HepG2 (cell line): Measurements from ENCODE around the gene SCGB2A2. TPM values are rescaled to one million over a fixed set of nuclear protein-coding genes. Genes with fewer than 3 reads are reported as not detected.

ENCODE experiments used
- ATF7 ChIP-seq, 2 experiments: fragments of 450-650 bp in 1 of 2; sonication (generic) in 1 of 2; formaldehyde crosslinking in 1 of 2; IDR thresholded peaks; 2 replicates each; pipeline versions ENCODE4 v1.4.0 to v1.6.1; 2016 to 2020; ENCODE audit warnings: antibody characterized with exemption in 1 of 2, mild to moderate bottlenecking in 1 of 2, missing genetic modification reagents in 1 of 2
- HDAC2 ChIP-seq: sonication (generic); formaldehyde crosslinking; IDR thresholded peaks from 2 replicates; pipeline ENCODE4 v1.4.0; 2020; ENCODE audit warnings: missing genetic modification reagents
- IKZF4 ChIP-seq: sonication (generic); formaldehyde crosslinking; IDR thresholded peaks from 2 replicates; pipeline ENCODE4 v1.5.1; 2020; ENCODE audit warnings: borderline replicate concordance, mild to moderate bottlenecking, low read depth, missing genetic modification reagents; ENCODE audit errors: not compliant biosample characterization
- ISX ChIP-seq: sonication (generic); formaldehyde crosslinking; conservative IDR thresholded peaks from 2 replicates; pipeline ENCODE4 v1.5.0; 2020; ENCODE audit warnings: missing genetic modification reagents
- NR2C2 ChIP-seq: sonication (generic); formaldehyde crosslinking; IDR thresholded peaks from 2 replicates; pipeline ENCODE4 v1.4.0; 2020; ENCODE audit warnings: missing genetic modification reagents, mild to moderate bottlenecking, moderate library complexity, borderline replicate concordance
- RFX5 ChIP-seq: IDR thresholded peaks from 2 replicates; pipeline ENCODE4 v1.6.1; 2011; ENCODE audit warnings: low read depth, low read length, improper control_type of control experiment
- RNF2 ChIP-seq: fragments of 450-650 bp; conservative IDR thresholded peaks from 2 replicates; pipeline ENCODE4 v1.6.1; 2016; ENCODE audit warnings: low read depth
- SPEN ChIP-seq: sonication (generic); formaldehyde crosslinking; IDR thresholded peaks from 2 replicates; pipeline ENCODE4 v1.5.1; 2020; ENCODE audit warnings: low read depth, mild to moderate bottlenecking, missing genetic modification reagents
- SUZ12 ChIP-seq: fragments of 150-350 bp; IDR thresholded peaks from 2 replicates; pipeline ENCODE4 v1.6.1; 2014; ENCODE audit warnings: low read depth, low read length
- TCF7L2 ChIP-seq: IDR thresholded peaks from 2 replicates; pipeline ENCODE4 v1.6.1; 2011; ENCODE audit warnings: mild to moderate bottlenecking, low read depth, low read length, moderate library complexity
- ZFP90 ChIP-seq: sonication (generic); formaldehyde crosslinking; IDR thresholded peaks from 2 replicates; pipeline ENCODE4 v1.8.0; 2022; ENCODE audit warnings: missing genetic modification reagents, mild to moderate bottlenecking, inconsistent platforms, borderline replicate concordance
- ZNF33B ChIP-seq: sonication (generic); formaldehyde crosslinking; IDR thresholded peaks from 2 replicates; pipeline ENCODE4 v1.5.1; 2020; ENCODE audit warnings: mild to moderate bottlenecking, missing genetic modification reagents
- ZNF350 ChIP-seq: sonication (generic); formaldehyde crosslinking; IDR thresholded peaks from 2 replicates; pipeline ENCODE4 v1.4.0; 2020; ENCODE audit warnings: mild to moderate bottlenecking, low read depth, missing genetic modification reagents, borderline replicate concordance
- ZNF549 ChIP-seq: sonication (generic); formaldehyde crosslinking; IDR thresholded peaks from 2 replicates; pipeline ENCODE4 v1.5.0; 2020; ENCODE audit warnings: missing genetic modification reagents
- ZNF619 ChIP-seq: sonication (generic); formaldehyde crosslinking; IDR thresholded peaks from 2 replicates; pipeline ENCODE4 v1.4.0; 2020; ENCODE audit warnings: mild to moderate bottlenecking, missing genetic modification reagents
- ZNF775 ChIP-seq: sonication (generic); formaldehyde crosslinking; IDR thresholded peaks from 2 replicates; pipeline ENCODE4 v1.4.0; 2020; ENCODE audit warnings: missing genetic modification reagents, mild to moderate bottlenecking, moderate library complexity, borderline replicate concordance
- ZNF83 ChIP-seq: sonication (generic); formaldehyde crosslinking; IDR thresholded peaks from 2 replicates; pipeline ENCODE4 v1.4.0; 2020; ENCODE audit warnings: missing genetic modification reagents, mild to moderate bottlenecking, borderline replicate concordance
- polyA plus RNA-seq, 8 experiments: library from polyadenylated mRNA; depleted of rRNA in 3 of 8; stranded (reverse) in 7 of 8; unstranded in 1 of 8; fragments of >200 nt; fragmentation: Illumina TruSeq in 4 of 8; extraction: Trizol in 4 of 8; gene quantifications; 2 replicates each; pipeline versions ENCODE4 v1.2.1 to v1.2.3, GENCODE V29; 2011 to 2016; ENCODE audit warnings: low read depth in 4 of 8, missing spikeins in 1 of 8, mixed read lengths in 1 of 8; ENCODE audit not compliant: insufficient read depth in 1 of 8
- total RNA-seq, 5 experiments: library from RNA; depleted of rRNA; stranded (reverse); fragments of >200 nt; fragmentation: Illumina TruSeq; extraction: Trizol; gene quantifications; 2 replicates each; pipeline ENCODE4 v1.2.3, GENCODE V29; 2016; ENCODE audit warnings: low read depth in 1 of 5
- TF ChIP-seq, protein P1 (sequence below): sonication (generic); formaldehyde crosslinking; IDR thresholded peaks from 2 replicates; pipeline ENCODE4 v1.4.0; 2020; ENCODE audit warnings: missing genetic modification reagents
- TF ChIP-seq, protein P2 (sequence below): sonication (generic); formaldehyde crosslinking; IDR thresholded peaks from 2 replicates; pipeline ENCODE4 v1.4.0; 2020; ENCODE audit warnings: mild to moderate bottlenecking, missing genetic modification reagents
- TF ChIP-seq, protein P3 (sequence below): sonication (generic); formaldehyde crosslinking; IDR thresholded peaks from 2 replicates; pipeline ENCODE4 v1.4.0; 2020; ENCODE audit warnings: mild to moderate bottlenecking, missing genetic modification reagents
- TF ChIP-seq, protein P4 (sequence below): sonication (generic); formaldehyde crosslinking; IDR thresholded peaks from 2 replicates; pipeline ENCODE4 v1.5.1; 2020; ENCODE audit warnings: mild to moderate bottlenecking, missing genetic modification reagents, moderate library complexity
- TF ChIP-seq, protein P5 (sequence below): sonication (generic); formaldehyde crosslinking; IDR thresholded peaks from 2 replicates; pipeline ENCODE4 v1.4.0; 2020; ENCODE audit warnings: mild to moderate bottlenecking, missing genetic modification reagents

SCGB2A2 gene
- total and polyA plus RNA-seq, 2 of the 13 experiments (the other 11 are each of a cell fraction or from before 2014, with no cell fraction given) = 0.12 TPM; not detected in 1

DNA sequence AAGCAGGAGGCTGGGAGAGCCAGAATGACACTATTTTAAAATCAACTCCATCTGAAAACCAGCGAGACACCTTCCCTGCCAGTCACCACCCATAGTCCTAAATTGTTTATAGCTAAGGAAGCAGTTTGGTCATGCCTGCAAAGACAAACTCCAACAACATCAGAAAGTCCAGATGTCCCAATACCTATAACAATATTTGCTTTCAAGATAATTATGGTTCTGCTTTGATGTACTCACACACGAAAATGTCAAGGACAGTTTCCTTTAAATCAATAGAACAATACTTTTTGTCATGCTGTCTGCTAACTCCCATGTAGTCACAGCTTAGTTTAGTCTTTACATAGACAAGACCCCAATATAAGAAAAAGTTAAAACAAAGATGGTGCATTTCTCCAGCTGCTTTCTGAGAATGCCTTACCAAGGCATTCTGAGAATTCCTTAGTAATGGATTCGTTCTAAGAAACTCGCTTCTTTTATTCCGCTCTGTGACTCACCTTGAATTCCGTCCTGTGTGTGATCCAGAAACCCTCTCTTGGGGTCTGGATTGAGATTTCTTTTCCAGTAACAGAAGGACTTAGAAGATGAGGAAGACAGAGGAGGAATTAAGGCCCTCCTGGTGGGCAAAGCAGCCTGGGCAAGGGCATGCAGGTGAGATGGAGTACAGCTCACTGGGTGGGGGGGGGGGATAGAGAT lies 9.6 kb upstream of the SCGB2A2 start (continued):
- no peak for TF ChIP-seq ATF7 (IDR thresholded peaks at IDR 0.05)
- TF ChIP-seq ATF7 (CRISPR knock-in tag; IDR thresholded peaks at IDR 0.05) = no peak
- TF ChIP-seq ZNF619 = no peak
- no peak for TF ChIP-seq ZNF350
- no peak for TF ChIP-seq ZFP90
- TF ChIP-seq RNF2 = no peak
- TF ChIP-seq ZNF775 (CRISPR knock-in tag) = no peak
- TF ChIP-seq TCF7L2 = peak; percentile 92
- TF ChIP-seq, protein P1, sequence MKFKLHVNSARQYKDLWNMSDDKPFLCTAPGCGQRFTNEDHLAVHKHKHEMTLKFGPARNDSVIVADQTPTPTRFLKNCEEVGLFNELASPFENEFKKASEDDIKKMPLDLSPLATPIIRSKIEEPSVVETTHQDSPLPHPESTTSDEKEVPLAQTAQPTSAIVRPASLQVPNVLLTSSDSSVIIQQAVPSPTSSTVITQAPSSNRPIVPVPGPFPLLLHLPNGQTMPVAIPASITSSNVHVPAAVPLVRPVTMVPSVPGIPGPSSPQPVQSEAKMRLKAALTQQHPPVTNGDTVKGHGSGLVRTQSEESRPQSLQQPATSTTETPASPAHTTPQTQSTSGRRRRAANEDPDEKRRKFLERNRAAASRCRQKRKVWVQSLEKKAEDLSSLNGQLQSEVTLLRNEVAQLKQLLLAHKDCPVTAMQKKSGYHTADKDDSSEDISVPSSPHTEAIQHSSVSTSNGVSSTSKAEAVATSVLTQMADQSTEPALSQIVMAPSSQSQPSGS (CRISPR knock-in tag) = peak; percentile 79
- TF ChIP-seq SUZ12 = no peak
- no peak for TF ChIP-seq SPEN (CRISPR knock-in tag)
- TF ChIP-seq, protein P2, sequence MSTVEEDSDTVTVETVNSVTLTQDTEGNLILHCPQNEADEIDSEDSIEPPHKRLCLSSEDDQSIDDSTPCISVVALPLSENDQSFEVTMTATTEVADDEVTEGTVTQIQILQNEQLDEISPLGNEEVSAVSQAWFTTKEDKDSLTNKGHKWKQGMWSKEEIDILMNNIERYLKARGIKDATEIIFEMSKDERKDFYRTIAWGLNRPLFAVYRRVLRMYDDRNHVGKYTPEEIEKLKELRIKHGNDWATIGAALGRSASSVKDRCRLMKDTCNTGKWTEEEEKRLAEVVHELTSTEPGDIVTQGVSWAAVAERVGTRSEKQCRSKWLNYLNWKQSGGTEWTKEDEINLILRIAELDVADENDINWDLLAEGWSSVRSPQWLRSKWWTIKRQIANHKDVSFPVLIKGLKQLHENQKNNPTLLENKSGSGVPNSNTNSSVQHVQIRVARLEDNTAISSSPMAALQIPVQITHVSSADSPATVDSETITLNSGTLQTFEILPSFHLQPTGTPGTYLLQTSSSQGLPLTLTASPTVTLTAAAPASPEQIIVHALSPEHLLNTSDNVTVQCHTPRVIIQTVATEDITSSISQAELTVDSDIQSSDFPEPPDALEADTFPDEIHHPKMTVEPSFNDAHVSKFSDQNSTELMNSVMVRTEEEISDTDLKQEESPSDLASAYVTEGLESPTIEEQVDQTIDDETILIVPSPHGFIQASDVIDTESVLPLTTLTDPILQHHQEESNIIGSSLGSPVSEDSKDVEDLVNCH = no peak
- TF ChIP-seq, protein P3, sequence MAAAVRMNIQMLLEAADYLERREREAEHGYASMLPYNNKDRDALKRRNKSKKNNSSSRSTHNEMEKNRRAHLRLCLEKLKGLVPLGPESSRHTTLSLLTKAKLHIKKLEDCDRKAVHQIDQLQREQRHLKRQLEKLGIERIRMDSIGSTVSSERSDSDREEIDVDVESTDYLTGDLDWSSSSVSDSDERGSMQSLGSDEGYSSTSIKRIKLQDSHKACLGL (CRISPR knock-in tag) = no peak
- TF ChIP-seq ISX (CRISPR knock-in tag) = no peak
- TF ChIP-seq, protein P4, sequence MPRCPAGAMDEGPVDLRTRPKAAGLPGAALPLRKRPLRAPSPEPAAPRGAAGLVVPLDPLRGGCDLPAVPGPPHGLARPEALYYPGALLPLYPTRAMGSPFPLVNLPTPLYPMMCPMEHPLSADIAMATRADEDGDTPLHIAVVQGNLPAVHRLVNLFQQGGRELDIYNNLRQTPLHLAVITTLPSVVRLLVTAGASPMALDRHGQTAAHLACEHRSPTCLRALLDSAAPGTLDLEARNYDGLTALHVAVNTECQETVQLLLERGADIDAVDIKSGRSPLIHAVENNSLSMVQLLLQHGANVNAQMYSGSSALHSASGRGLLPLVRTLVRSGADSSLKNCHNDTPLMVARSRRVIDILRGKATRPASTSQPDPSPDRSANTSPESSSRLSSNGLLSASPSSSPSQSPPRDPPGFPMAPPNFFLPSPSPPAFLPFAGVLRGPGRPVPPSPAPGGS (CRISPR knock-in tag) = no peak
- TF ChIP-seq RFX5 = no peak
- TF ChIP-seq ZNF33B (CRISPR knock-in tag) = no peak
- TF ChIP-seq, protein P5, sequence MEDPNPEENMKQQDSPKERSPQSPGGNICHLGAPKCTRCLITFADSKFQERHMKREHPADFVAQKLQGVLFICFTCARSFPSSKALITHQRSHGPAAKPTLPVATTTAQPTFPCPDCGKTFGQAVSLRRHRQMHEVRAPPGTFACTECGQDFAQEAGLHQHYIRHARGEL (CRISPR knock-in tag) = no peak
- peak; percentile 97 for TF ChIP-seq HDAC2 (CRISPR knock-in tag)
- TF ChIP-seq ZNF549 = no peak
- TF ChIP-seq NR2C2 (CRISPR knock-in tag) = peak; percentile 63; the same call in 1 of the 2 replicates
- TF ChIP-seq IKZF4 (CRISPR knock-in tag) = no peak
- no peak for TF ChIP-seq ZNF83 (CRISPR knock-in tag)
